NK-92 (cell line): ENCODE results near the gene DTNBP1.
"Not testable (repeated sequence)": the region's sequence is repeated elsewhere in the genome, so short reads cannot be mapped to it uniquely, and the experiment has no call there.

Experiments used
- DNase-seq: peaks from one replicate; lab custom pipeline; 2025; ENCODE audit not compliant: unreplicated experiment; lab: John Stamatoyannopoulos, UW

The DTNBP1 gene

DNA sequence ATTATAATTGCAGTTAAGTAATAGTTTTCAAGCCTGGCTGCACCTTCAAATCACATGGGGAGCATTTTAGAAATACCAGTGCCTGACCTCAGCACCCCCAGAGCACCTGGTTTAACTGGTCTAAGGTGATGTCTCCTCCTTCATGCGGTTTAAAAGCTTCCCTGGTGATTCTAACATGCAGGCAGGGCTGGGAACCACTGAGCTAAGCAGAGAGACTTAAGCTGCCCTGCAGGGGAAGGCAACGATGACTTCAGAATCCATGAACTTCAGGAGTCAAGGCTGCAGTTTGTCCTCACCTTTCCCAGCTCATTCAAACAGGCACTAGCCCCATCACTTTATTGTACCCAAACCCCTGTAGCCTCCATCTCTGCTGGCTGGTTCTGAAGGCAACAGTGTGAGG, 6.1 kb upstream of the DTNBP1 start:
- DNase-seq: no peak

- DNase-seq: not testable (repeated sequence)
Observed at GRCh38 chr6:15666896-15667295, 4.1 kb upstream of the DTNBP1 start.

GRCh38 chr6:15665237-15665636, 2.4 kb upstream of the DTNBP1 start:
- DNase-seq: no peak

DNA sequence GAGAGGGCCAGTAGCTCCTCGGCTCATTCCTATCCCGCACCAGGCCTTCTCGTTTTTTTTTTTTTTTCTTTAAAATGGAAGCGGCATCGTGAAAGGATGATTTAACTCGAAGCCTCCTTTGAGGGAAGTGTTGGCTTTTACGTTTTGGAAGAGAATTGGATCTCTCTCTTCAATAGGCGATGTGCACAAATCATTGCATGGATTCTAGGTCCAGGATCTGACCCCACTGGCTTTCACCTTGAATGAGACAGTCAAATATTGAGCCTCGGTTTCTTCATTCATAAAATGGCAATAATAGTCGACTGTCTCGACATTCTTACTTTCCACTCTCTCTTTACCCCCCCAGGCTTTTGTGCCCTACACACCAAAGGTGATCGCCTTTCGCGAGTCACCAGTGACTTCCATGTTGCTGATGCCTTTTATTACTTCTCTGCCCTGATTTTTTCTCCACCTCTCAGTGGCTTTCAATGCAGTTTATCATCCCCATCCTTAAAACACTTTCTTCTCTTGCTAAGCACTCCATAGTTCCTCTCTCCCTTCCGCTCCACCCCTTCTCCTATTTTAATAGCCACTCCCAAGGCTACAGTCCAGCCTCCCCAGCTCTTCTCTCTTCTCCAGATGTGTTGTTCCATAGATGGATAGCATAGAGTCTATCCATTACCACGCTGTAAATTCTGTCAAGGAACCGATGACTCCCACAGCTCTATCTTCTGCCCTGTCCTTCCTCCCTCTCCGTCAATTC, 473 bp upstream of the DTNBP1 start:
- DNase-seq: no peak

DNA sequence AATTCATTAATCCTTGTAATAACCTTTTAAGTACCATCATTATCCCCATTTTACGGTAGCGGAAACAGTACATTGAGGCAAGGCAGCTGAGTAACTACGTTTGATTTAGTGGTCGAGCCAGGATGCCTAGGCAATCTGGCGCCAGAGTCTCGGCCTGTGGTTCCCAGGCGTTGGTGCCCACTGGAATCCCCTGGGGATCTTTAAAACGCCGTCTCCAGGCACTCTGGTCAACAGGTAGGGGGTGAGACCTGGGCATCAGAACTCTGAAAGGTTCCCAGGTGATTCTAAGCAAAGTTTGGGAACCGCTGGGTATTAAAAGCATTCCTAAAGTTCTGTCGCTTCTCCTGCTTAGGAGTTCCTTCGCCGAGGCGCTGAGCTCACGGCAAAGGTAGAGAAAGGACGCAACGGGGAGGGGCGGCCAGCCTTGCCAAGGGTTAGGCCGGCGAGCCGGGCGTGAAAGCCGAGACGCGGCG, 939 bp downstream of the DTNBP1 start:
- no peak for DNase-seq

- no peak for DNase-seq
Observed at GRCh38 chr6:15659181-15659580, 3.6 kb downstream of the DTNBP1 start.

- DNase-seq: no peak
Observed at GRCh38 chr6:15658181-15658744, 4.6 kb downstream of the DTNBP1 start.

- DNase-seq: no peak
Observed at GRCh38 chr6:15657290-15657689, 5.5 kb downstream of the DTNBP1 start.

DNA sequence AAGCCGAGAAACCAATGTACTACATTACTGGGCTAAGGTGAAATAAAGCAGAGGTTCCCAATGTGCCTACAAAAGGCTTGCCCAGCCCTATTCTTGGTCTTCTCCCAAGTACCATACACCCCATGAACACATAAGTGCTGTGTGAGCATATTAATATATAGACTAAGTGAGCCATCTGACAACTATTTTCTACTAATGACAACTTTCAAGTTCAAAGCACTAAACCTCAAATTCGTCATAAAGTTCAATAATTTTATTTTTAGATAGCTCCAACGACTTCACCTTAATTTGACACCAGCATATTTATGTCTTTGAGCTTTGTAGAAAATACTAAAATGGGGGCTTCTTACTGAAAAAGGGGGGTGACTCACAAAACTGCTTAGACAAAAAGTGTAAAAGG, 6.7 kb downstream of the DTNBP1 start:
- no peak for DNase-seq

DNA sequence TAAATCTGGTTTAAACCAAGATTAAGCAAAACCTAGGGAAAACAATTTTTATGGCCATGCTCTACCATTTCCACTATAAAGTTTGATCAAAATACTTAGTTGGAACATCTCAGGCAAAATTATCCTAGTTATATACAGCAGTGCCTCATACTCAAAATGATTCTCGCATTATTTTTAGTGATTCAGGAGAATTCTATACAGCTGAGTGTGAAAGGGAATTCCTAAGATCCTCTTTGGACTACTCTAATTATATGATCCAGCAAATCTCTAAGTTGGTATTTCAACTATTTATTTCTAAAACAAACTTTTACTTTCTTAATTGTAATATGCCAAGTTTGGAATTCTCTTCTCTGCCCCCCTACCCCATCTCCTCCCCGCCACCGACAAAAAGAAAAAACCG, 8.6 kb downstream of the DTNBP1 start:
- DNase-seq: no peak

DNA sequence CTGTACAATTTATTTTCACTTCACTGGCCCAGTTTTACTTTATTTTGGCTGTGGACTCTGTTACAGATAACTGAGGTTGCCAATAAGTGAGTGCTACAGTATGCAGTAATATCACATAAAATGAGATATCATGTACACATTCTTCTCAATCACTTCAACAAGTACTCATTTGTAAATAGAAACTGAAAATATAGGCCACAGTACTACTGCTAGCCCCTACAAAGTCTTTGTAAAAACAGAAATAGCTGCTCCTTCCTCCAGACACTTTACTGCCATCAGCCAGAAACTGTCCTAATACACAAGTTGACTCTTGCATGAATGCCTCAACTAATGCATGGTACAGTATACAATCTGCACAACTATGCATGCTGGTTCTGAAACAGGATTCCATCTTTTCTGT, 9.2 kb downstream of the DTNBP1 start:
- DNase-seq: no peak

- DNase-seq: not testable (repeated sequence)
Observed at GRCh38 chr6:15650004-15650559, 12.7 kb downstream of the DTNBP1 start.

DNA sequence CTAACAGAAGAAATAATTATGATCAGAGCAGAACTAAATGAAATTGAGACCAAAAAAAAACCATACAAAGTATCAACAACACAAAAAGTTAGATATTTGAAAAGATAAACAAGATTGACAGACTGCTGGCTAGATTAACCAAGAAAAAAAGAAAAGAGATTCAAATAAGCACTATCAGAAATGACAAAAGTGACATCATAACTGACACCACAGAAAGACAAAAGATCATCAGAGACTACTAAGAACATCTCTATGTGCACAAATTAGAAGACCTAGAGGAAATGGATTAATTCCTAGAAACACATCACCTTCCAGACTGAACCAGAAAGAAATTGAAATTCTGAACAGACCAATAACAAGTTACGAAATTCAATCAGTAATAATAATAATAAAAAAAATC, 17.9 kb downstream of the DTNBP1 start:
- no peak for DNase-seq

DNA sequence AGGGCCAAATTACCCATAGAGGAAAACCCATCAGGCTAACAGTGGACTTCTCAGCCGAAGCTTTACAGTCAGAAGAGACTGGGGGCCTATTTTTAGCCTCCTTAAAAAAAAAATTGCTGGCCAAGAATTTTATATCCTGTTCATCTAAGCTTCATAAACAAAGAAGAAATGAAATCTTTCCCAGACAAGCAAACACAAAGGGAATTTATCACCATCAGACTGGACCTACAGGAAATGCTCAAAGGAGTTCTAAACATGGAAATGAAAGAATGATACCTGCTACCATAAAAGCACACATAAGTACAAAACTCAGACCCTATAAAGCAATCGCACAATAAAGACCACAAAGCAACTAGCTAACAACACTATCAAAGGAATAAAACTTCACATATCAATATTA, 19.3 kb downstream of the DTNBP1 start:
- no peak for DNase-seq

GRCh38 chr6:15642276-15642675, 20.6 kb downstream of the DTNBP1 start:
- no peak for DNase-seq

DNA sequence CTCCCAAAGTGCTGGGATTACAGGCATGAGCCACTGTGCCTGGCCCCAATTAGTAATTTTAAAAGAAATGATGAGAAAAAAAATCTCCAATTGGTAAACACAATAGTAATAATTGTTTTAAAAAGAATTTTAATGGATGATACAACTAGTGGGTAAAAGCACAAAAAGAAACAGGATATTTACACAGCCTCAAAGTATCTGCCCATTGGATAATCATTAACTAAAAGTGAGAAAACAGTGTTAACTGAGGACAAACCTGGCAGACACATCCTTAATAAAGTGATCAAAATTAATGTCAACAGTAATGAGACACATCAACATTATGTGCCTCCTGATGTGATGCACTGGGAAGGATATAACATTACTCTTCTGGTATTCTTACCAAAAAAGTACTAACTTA, 24.5 kb downstream of the DTNBP1 start:
- no peak for DNase-seq

DNA sequence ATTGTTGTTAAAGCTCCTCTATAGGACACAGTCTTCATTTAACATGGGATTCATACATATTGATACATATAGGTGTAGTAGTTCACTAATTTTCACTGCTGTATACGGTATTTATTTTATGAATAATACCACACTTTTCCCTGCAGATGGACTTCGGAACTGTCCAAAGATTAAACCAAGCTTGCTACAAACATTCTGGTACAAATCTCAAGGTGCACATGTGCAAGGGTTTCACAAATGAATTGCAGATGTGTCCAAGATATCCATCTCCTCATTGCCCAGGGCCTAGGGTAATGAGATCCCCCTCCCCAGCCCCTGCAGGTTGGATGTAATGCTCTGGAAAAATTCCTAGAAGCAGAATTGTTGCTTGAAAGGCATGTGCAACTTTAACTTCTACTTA, 31.4 kb downstream of the DTNBP1 start:
- no peak for DNase-seq

GRCh38 chr6:15630202-15630601, 32.6 kb downstream of the DTNBP1 start:
- DNase-seq: no peak

GRCh38 chr6:15629487-15629886, 33.3 kb downstream of the DTNBP1 start:
- DNase-seq: no peak

DNA sequence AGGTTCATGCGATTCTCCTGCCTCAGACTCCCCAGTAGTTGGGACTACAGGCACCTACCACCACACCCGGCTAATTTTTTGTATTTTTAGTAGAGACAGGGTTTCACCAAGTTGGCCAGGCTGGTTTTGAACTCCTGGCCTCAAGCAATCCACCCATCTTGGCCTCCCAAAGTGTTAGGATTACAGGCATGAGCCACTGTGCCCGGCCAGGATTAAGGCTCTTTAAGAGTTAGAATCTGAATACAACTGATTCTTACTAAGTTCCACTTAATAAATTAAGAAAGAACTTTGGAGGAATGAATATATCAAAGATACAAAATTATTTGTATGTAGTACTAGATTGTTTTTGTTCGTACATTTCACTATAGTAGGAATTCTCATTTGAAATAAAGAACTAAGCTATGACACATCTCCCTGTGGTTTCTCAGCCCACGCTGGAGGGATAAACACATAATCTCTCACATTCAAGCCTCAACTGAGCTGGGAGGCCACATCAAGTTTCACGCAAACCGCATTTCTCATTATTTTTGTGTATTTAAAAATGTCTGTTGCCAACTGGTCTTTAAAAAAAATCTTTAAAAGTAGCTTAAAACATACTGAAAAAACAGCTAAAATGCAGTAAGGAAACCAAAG, 34.2 kb downstream of the DTNBP1 start:
- DNase-seq: no peak

GRCh38 chr6:15627821-15628220, 35.0 kb downstream of the DTNBP1 start:
- no peak for DNase-seq
